HG02973 (cell line): ENCODE measurements around the gene NFIX.

Experiments
- ATAC-seq: cut with Tn5 transposase; IDR thresholded peaks from one replicate; pipeline ENCODE4 v1.9.1; 2021; ENCODE audit warnings: moderate library complexity; ENCODE audit not compliant: unreplicated experiment

NFIX gene

GRCh38 chr19:13100841-13101589 is 105.7 kb downstream of the NFIX start:
- ATAC-seq, result no peak

GRCh38 chr19:13101590-13102415 is 106.5 kb downstream of the NFIX start:
- ATAC-seq, result no peak

GRCh38 chr19:13102416-13102665 is 107.1 kb downstream of the NFIX start:
- ATAC-seq, result peak; percentile 4

GRCh38 chr19:13102666-13103580 is 107.6 kb downstream of the NFIX start, which contains the start of gene LYL1:
Gene LYL1 (minus strand): TSS chr19:13102858. CDS start chr19:13101171, 1,687 bp downstream.
- peak; percentile 33 for ATAC-seq

GRCh38 chr19:13103581-13104359 is 108.5 kb downstream of the NFIX start:
- no peak for ATAC-seq

- ATAC-seq, result no peak
These were observed 109.1 kb downstream of the NFIX start for GRCh38 chr19:13104360-13104847.

- ATAC-seq, result no peak
These were observed 109.8 kb downstream of the NFIX start for GRCh38 chr19:13104848-13105711.

GRCh38 chr19:13109361-13110098 is 114.3 kb downstream of the NFIX start:
- ATAC-seq, result no peak

GRCh38 chr19:13110099-13110610 is 114.9 kb downstream of the NFIX start:
- ATAC-seq, result no peak

GRCh38 chr19:13112555-13112954 is 117.3 kb downstream of the NFIX start:
- no peak for ATAC-seq

- no peak for ATAC-seq
These were observed 120.6 kb downstream of the NFIX start for GRCh38 chr19:13115936-13116281.

GRCh38 chr19:13116282-13117175 is 121.3 kb downstream of the NFIX start, which contains the start of gene TRMT1:
Gene TRMT1 (minus strand): TSS chr19:13116740. CDS start chr19:13116399, 341 bp downstream.
- ATAC-seq, result peak; percentile 44

- ATAC-seq, result no peak
These were observed 122.0 kb downstream of the NFIX start for GRCh38 chr19:13117176-13117771.

- peak; percentile 47 for ATAC-seq
These were observed 122.6 kb downstream of the NFIX start, which contains the start of gene NACC1 for GRCh38 chr19:13117772-13118423. Gene NACC1 (plus strand): TSS chr19:13118264. CDS start chr19:13135208, 16,944 bp downstream.

- ATAC-seq, result peak; percentile 7
These were observed 123.3 kb downstream of the NFIX start for GRCh38 chr19:13118424-13119193.

- ATAC-seq, result no peak
These were observed 124.4 kb downstream of the NFIX start for GRCh38 chr19:13119627-13120026.
